GM12872 (cell line): ENCODE measurements around the gene KCNQ1.

Source experiments
- TF ChIP-seq, protein P1 (sequence below): IDR thresholded peaks from 3 replicates; pipeline ENCODE4 v1.5.1; 2011; ENCODE audit warnings: low read depth, mild to moderate bottlenecking, low read length, moderate library complexity; ENCODE audit not compliant: insufficient read depth

KCNQ1 gene

DNA sequence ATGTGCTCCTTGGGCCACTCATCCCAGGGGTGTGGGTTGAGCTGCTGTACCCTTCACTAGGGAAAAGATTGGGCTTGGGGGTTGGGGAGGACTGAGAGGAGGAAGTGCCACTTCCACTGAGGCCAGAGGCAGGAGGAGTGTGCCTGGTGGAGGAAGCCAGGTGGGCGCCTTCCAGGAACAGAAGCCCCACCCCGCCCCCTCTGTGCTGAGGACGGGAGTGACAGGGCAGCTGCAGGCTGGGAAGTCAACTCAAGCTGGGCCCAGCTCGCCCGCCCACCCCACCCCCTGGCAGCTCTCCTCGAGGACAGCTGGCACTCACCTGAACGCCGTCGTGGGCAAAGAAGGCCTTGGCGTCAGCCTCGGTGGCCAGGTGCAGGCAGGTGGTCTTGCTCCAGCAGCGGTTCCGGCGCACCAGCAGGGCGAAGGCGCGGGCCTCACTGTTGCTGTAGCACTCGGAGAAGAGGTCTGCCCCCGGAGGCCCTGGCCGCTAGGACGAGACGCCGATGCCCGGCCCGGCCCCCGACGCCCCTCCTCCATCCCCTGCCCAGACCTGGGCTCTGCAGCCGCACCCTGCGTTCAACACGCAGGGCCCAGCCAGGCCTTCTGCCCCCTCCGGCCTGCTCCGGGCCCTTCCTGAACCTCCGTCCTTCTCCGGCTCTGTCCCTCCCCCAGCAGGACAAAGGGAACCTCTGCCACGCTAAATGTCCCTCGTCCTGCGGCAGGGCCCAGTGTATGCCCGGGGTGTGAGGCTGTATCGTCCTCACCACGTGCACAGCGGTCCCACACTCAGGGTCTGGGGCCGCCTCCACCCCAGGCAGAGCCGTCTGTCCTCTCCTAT is 30.8 kb upstream of the KCNQ1 start:
- TF ChIP-seq, protein P1, sequence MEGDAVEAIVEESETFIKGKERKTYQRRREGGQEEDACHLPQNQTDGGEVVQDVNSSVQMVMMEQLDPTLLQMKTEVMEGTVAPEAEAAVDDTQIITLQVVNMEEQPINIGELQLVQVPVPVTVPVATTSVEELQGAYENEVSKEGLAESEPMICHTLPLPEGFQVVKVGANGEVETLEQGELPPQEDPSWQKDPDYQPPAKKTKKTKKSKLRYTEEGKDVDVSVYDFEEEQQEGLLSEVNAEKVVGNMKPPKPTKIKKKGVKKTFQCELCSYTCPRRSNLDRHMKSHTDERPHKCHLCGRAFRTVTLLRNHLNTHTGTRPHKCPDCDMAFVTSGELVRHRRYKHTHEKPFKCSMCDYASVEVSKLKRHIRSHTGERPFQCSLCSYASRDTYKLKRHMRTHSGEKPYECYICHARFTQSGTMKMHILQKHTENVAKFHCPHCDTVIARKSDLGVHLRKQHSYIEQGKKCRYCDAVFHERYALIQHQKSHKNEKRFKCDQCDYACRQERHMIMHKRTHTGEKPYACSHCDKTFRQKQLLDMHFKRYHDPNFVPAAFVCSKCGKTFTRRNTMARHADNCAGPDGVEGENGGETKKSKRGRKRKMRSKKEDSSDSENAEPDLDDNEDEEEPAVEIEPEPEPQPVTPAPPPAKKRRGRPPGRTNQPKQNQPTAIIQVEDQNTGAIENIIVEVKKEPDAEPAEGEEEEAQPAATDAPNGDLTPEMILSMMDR = no peak

DNA sequence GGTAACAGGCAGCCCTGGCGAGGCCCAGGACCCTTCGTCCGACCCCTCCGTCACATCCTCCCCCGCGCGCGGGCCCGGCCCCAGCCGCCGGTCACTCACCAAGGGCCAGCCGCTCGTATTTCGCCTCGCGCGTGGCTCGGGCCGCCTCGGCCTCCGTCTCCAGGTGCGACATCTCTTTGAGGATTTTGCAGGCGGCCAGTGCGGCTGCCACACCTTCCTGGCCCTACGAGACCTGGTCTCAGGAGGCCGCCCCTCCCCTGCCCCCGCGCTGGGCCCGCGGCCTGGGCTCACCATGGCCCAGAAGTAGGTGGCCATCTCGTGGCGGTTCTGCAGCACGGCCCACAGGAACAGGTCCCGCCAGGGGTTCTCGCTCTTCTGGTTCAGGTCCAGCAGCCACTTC is 30.2 kb upstream of the KCNQ1 start:
- TF ChIP-seq, protein P1 = no peak

DNA sequence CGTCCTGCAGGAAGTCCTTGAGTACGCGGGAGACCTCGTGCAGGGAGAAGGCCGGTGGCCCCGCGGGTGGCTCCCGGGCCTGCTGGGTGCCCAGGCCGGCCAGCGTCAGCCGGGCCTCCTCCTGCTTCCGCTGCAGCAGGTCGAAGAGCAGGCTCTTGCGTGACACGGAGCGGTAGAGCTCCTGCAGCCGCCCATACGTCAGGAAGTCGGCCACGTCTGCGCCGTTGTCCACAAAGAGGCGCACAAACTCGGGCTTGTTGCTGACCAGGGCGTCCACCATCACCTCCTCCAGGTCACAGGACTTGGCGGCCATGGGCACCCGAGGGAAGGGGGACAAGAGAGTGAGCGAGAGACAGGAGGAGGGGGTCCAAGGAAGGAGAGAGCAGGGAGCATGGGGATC is 29.6 kb upstream of the KCNQ1 start:
- TF ChIP-seq, protein P1 = no peak

DNA sequence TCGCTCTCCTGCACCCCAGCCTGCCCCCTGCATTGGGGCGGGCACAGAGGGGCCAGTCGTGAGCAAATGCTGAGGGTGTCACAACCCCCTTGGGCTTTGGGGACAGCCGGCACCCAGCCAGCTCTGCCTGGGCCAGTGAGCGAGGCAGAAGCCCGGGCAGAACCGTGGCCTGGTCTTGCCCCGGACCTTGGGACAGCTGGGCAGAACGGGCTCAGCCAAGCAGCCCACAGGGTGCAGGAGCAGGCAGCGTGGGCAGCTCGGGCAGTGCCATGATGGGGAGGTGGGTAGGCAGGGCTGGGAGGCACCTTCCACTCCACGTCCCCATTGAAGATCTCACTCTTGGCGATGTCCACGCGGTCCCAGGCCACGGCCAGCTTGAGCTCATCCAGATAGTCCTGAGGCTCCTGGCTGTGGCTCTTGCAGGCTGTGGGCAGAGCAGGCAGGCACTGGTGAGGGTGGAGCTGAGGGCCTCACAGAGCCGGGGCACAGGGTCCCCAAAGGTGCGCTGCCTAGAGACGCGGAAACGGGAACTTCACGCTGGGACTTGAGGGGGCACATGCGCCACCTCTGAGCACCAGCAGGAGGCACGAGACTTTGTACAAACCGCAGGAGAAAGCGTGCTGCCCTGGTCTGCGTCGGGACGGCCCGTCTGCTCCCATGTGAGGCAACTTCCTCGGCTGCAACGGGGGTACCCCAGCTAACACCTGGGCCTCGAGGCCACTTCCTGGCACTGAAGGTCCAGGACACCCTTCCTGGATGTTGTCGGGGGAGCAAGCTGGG is 29.0 kb upstream of the KCNQ1 start:
- TF ChIP-seq, protein P1 = no peak

DNA sequence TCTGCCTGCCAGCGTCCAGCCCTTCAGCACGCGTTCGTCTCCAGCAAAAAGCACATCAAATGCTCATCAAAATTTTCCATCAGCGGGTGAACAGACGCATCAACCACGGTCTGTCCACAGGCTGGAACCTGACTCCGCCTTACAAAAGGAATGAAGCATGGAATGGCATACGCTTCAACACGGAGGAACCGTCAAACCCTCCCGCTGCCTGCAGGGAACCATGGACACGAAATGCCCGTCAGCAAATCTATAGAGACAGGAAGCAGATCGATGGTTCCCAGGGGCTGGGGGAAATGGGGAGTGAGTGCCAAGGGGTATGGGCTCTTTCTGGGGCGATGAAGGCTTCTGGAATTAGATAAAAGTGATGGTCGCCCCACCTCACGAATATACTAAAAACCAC is 28.0 kb upstream of the KCNQ1 start:
- TF ChIP-seq, protein P1 = no peak

DNA sequence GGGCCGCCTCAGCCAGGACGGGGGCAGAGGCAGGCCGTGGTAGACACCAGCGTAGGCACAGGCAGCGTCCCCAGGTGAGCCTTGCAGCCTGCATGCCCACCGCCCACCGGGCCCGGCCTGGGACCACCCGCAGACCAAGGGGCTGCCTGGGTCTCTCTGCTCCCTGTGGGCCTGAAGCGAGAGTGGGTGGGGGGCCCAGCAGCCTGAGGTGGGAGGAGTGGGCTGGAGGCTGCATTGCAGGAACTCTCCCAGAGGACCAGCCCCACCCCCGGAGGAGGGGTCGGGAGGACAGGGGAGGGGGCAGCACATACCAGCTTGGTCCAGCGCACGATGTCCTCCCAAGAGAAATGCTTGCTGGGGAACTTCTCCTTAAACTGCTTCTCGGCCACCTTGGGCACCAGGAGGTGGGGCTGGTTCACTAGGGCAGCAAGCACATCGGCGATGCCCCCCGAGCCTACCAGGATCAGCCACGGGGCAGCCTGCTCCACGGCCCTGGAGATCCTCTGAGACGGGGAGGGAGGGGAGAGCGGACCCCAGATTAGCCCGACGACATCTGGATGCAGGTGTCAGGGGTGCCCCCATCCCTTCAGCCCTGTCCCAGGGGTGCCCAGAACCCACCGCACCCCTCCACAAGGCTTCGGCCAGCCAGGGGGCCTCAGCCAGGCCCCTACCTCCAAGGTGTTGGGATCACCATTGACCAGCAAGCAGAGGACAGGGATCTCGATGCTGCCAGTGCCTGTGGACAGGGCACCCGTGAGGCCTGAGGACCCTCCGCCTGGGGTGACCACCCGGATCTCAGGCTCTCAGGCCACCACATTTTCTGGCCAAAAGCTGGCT is 26.7 kb upstream of the KCNQ1 start:
- TF ChIP-seq, protein P1 = no peak
